Activated T-cell treated with anti-CD3 and anti-CD28 coated beads for 48 hours (primary cell): Measurements from ENCODE around the gene ERVMER34-1.
A peak's percentile ranks its signal among the peaks of the same experiment; 100 is the strongest.

Source experiments
- DNase-seq: peaks from one replicate; pipeline ENCODE4 v3.0.0-alpha.2; 2020; ENCODE audit warnings: low read depth

ERVMER34-1 gene

GRCh38 chr4:52750819-52751486 is at the start of gene ERVMER34-1:
TSS of gene ERVMER34-1 (minus strand) at chr4:52751425. CDS start at chr4:52745520, 5,905 bp downstream.
- DNase-seq = no peak

- DNase-seq = no peak
Observed at GRCh38 chr4:52799813-52800212, 48.6 kb upstream of the ERVMER34-1 start.

- DNase-seq = no peak
Observed at GRCh38 chr4:52795533-52795932, 44.3 kb upstream of the ERVMER34-1 start.

GRCh38 chr4:52791936-52792335 is 40.7 kb upstream of the ERVMER34-1 start:
- DNase-seq = no peak

GRCh38 chr4:52789774-52790173 is 38.5 kb upstream of the ERVMER34-1 start:
- no peak for DNase-seq

- DNase-seq = no peak
Observed at GRCh38 chr4:52788806-52789205, 37.6 kb upstream of the ERVMER34-1 start.

GRCh38 chr4:52783069-52783468 is 31.8 kb upstream of the ERVMER34-1 start:
- DNase-seq = no peak

GRCh38 chr4:52780617-52781354 is 29.6 kb upstream of the ERVMER34-1 start:
- no peak for DNase-seq

GRCh38 chr4:52780206-52780605 is 29.0 kb upstream of the ERVMER34-1 start:
- no peak for DNase-seq

- DNase-seq = no peak
Observed at GRCh38 chr4:52760256-52760655, 9.0 kb upstream of the ERVMER34-1 start.

- no peak for DNase-seq
Observed at GRCh38 chr4:52755426-52755825, 4.2 kb upstream of the ERVMER34-1 start.

- no peak for DNase-seq
Observed at GRCh38 chr4:52752936-52753335, 1.7 kb upstream of the ERVMER34-1 start.

- no peak for DNase-seq
Observed at GRCh38 chr4:52751487-52751911, 274 bp upstream of the ERVMER34-1 start.

GRCh38 chr4:52750213-52750612 is 1.0 kb downstream of the ERVMER34-1 start:
- DNase-seq = no peak

GRCh38 chr4:52748432-52748831 is 2.8 kb downstream of the ERVMER34-1 start:
- no peak for DNase-seq

- no peak for DNase-seq
Observed at GRCh38 chr4:52744588-52744987, 6.6 kb downstream of the ERVMER34-1 start.

GRCh38 chr4:52743444-52744019 is 7.7 kb downstream of the ERVMER34-1 start:
- DNase-seq = no peak

- DNase-seq = no peak
Observed at GRCh38 chr4:52729586-52729985, 21.6 kb downstream of the ERVMER34-1 start.

GRCh38 chr4:52728691-52729240 is 22.5 kb downstream of the ERVMER34-1 start:
- DNase-seq = no peak

- DNase-seq = no peak
Observed at GRCh38 chr4:52726826-52727580, 24.2 kb downstream of the ERVMER34-1 start.

GRCh38 chr4:52721968-52722815 is 29.0 kb downstream of the ERVMER34-1 start:
- peak; percentile 83 for DNase-seq
